Measurements from ENCODE around the gene VANGL2.
A peak's percentile ranks its signal among the peaks of the same experiment; 100 is the strongest.
"Not testable (repeated sequence)": the region's sequence is repeated elsewhere in the genome, so short reads cannot be mapped to it uniquely, and the experiment has no call there.

The VANGL2 gene

DNA sequence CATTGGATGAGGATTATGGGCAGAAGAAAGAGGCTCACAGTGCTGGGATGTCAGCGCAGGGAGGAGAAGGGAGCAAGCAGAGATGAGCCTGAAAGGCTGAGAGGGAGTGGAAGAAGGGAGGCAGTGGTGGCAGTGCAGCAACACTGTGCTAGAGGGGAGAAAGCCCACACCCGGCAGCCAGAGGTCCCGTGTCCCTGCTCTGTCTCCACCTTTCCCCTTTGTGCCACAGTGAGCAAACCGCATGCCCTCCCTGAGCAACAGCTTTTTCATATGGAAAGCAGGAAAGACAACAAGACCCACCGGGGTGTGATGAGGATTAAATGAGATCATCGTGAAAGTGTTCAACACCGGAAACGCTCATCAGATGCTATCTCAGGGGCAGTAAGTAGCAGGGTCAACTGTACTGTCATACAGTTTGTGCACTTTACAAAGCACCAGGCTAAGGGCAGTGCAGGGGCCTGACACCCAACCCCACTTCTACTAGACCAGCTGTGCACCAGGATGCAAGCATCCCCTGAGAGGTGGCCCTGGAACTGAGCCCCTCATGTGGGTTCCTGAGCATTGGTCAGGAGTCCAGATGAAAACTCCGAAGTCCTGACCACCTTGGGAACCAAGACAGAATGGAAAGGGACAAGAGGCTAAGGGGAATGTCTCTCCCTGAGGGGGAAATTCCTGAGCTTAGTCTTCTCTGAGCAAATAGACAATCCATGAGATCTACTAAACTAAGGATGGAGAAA lies 24.4 kb upstream of the VANGL2 start:
- Histone ChIP-seq H3K4me3 (ENCODE audit: low read length) (peak overlapping the region; percentile 20), H3K9me3 (ENCODE audit: low read length) (no peaks in the 10 kb centered on the region), H2AFZ (ENCODE audit: low read depth, low read length) (peak overlapping the region; percentile 6), H3K4me1 (ENCODE audit: insufficient read depth, low read length) (peaks cover 33% of the 10 kb centered on the region), H3K36me3 (ENCODE audit: insufficient read depth, low read length) (no peaks in the 10 kb centered on the region), H3K27me3 (ENCODE audit: insufficient read depth, low read length) (no peaks in the 10 kb centered on the region)

DNA sequence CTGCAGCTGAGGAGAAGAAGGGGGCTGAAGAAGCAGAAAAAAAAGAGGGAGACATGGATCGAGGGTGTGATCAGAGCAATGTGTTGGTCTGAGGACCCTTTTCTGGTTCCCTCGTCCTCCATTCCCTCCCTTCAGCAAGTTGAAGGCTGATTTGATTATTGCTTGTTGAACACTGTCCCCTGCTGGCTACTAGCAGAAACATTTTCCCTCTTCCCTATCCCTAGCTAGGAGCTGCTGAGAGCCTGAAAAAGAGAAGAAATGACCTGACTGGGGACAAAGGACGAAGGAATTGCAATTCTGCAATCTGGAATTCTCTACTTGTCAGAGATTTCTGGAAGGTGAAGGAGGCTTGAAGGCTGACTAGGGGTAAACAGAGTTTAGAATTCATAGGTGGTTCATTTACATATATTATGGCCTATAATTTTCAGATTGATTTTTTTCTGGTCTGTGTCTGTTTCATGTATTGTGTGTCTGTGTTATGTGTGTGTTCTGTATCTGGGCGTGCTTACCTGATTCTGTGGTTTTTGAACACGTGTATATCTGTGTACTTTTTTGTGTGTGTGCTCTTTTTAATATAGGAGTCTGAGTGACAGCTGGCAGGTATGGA lies 23.7 kb upstream of the VANGL2 start:
- Histone ChIP-seq H3K36me3 (ENCODE audit: insufficient read depth, low read length) (no peaks in the 10 kb centered on the region), H3K9me3 (ENCODE audit: low read length) (no peaks in the 10 kb centered on the region), H3K4me1 (ENCODE audit: insufficient read depth, low read length) (peaks cover 33% of the 10 kb centered on the region), H3K27me3 (ENCODE audit: insufficient read depth, low read length) (no peaks in the 10 kb centered on the region), H3K4me3 (ENCODE audit: low read length) (peak overlapping the region; percentile 20), H2AFZ (ENCODE audit: low read depth, low read length) (peak overlapping the region; percentile 6)

DNA sequence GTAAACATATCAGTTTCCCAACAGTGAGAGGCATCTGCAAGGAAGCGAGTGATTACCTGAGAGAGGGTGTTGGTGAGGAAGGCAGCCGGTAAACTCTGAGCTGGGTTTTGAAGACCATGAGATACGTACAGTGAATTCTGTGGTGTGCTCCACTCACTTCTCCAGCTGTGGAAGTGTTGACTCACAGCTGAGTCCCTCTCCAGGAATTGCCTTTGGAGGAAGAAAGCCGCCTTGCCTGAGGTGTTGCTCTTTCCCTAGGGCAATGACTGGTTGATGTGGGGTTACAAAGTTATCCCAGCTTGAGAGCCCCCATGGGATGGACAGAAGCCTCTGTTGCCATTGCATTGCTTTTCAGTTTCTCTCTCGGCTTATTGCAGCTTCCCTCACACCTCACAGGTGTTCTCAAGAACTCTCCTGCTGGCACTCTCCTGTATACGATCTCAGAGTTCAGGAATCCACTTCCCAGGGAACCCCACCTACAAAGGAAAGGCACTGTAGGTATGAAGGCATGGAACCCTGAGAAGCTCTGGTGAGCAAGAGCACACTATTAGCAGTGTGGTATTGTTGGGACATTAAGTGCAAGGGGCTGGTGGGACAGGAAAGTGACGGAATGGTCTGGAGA lies 22.7 kb upstream of the VANGL2 start:
- peaks cover 33% of the 10 kb centered on the region for H3K4me1 ChIP-seq (ENCODE audit: insufficient read depth, low read length)
- H3K4me3 ChIP-seq (ENCODE audit: low read length) = no peak overlapping the region
- no peaks in the 10 kb centered on the region for H3K9me3 ChIP-seq (ENCODE audit: low read length)
- H3K36me3 ChIP-seq (ENCODE audit: insufficient read depth, low read length) = no peaks in the 10 kb centered on the region
- no peak overlapping the region for H2AFZ ChIP-seq (ENCODE audit: low read depth, low read length)
- no peaks in the 10 kb centered on the region for H3K27me3 ChIP-seq (ENCODE audit: insufficient read depth, low read length)

DNA sequence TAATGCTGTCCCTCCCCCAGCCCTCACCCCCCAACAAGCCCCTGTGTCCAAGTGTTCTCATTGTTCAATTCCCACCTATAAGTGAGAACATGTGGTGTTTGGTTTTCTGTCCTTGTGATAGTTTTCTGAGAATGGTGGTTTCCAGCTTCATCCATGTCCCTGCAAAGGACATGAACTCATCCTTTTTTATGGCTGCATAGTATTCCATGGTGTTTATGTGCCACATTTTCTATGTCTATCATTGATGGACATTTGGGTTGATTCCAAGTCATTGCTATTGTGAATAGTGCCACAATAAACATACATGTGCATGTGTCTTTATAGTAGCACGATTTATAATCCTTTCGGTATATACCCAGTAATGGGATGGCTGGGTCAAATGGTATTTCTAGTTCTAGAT lies 15.6 kb upstream of the VANGL2 start:
- H2AFZ ChIP-seq (ENCODE audit: low read depth, low read length); H3K36me3 ChIP-seq (ENCODE audit: insufficient read depth, low read length): not testable (repeated sequence)

DNA sequence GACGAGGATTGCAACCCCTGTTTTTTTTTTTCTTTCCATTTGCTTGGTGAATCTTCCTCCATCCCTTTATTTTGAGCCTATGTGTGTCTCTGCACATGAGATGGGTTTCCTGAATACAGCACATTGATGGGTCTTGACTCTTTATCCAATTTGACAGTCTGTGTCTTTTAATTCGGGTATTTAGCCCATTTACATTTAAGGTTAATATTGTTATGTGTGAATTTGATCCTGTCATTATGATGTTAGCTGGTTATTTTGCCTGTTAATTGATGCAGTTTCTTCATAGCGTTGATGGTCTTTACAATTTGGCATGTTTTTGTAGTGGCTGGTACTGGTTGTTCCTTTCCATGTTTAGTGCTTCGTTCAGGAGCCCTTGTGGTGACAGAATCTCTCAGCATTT lies 12.0 kb upstream of the VANGL2 start:
- H2AFZ ChIP-seq (ENCODE audit: low read depth, low read length); H3K4me3 ChIP-seq (ENCODE audit: low read length); H3K36me3 ChIP-seq (ENCODE audit: insufficient read depth, low read length); H3K4me1 ChIP-seq (ENCODE audit: insufficient read depth, low read length); H3K27me3 ChIP-seq (ENCODE audit: insufficient read depth, low read length); H3K9me3 ChIP-seq (ENCODE audit: low read length): not testable (repeated sequence)

More for the DNA sequence above, 15.6 kb upstream of the VANGL2 start:
- H3K4me3 ChIP-seq (ENCODE audit: low read length); H3K4me1 ChIP-seq (ENCODE audit: insufficient read depth, low read length); H3K9me3 ChIP-seq (ENCODE audit: low read length); H3K27me3 ChIP-seq (ENCODE audit: insufficient read depth, low read length): not testable (repeated sequence)

DNA sequence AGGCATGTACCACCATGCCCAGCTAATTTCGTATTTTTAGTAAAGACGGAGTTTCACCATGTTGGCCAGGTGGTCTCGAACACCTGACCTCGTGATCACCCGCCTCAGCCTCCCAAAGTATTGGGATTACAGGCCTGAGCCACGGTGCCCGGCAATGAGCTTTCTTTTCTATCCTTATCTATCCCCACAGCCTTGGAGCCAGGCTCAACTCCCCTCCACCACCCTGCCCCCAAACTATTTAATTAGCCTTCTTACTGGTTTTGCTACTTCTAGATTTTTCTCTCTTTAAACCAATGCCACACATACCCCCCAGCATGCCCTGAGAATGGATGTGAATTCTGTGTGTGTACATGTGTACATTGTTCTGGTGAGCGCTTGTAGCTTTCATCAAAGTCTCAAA lies 5.7 kb upstream of the VANGL2 start:
- Histone ChIP-seq H3K4me1 (ENCODE audit: insufficient read depth, low read length) (peaks cover 16% of the 10 kb centered on the region), H3K4me3 (ENCODE audit: low read length) (no peak overlapping the region), H3K27me3 (ENCODE audit: insufficient read depth, low read length) (no peaks in the 10 kb centered on the region), H2AFZ (ENCODE audit: low read depth, low read length) (no peak overlapping the region), H3K9me3 (ENCODE audit: low read length) (peaks cover 2% of the 10 kb centered on the region), H3K36me3 (ENCODE audit: insufficient read depth, low read length) (no peaks in the 10 kb centered on the region)

DNA sequence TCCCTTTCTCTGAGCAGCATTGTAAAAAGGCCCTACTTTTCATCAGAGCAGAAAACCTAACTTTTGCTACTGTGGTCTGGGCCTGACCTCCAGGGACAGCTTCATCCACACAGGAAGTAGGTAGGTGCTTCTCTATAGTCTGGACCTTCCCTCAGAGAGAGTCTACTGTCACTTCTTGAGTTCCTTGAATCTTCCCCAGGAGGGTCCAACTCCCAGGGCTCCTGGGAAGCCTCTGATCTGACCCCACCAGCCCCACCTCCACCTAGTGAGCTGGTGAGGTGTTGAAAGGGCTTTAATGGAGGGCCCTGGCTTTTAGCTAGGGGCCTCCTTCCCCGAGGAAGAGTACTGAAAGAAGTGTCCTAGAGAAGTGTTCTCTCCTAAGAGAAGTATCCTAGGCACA lies 2.7 kb upstream of the VANGL2 start:
- no peaks in the 10 kb centered on the region for H3K27me3 ChIP-seq (ENCODE audit: insufficient read depth, low read length)
- peaks cover 26% of the 10 kb centered on the region for H3K4me1 ChIP-seq (ENCODE audit: insufficient read depth, low read length)
- no peaks in the 10 kb centered on the region for H3K36me3 ChIP-seq (ENCODE audit: insufficient read depth, low read length)
- no peak overlapping the region for H3K4me3 ChIP-seq (ENCODE audit: low read length)
- no peaks in the 10 kb centered on the region for H3K9me3 ChIP-seq (ENCODE audit: low read length)
- H2AFZ ChIP-seq (ENCODE audit: low read depth, low read length) = no peak overlapping the region

DNA sequence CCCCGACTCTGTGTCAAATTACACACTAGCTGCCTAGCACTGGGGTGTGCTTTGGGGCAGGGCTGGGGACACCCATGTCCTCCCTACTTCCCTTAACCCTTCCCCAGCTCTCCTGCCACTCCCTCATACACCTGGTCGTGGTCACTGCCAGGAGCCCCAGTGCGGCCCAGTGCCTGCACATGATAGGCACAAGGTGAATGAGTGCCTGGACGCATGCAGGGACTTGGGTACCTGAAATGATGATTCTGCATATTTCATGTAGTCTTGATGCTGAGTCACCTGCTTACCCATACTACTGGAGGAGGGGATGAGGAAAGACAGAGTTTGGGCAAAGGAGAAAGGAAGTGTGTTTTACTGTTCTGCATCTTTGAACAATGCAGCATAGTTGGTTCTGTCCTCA lies 1.5 kb upstream of the VANGL2 start:
- H3K36me3 ChIP-seq (ENCODE audit: insufficient read depth, low read length) = no peaks in the 10 kb centered on the region
- H3K4me3 ChIP-seq (ENCODE audit: low read length) = no peak overlapping the region
- peaks cover 38% of the 10 kb centered on the region for H3K4me1 ChIP-seq (ENCODE audit: insufficient read depth, low read length)
- no peaks in the 10 kb centered on the region for H3K9me3 ChIP-seq (ENCODE audit: low read length)
- H2AFZ ChIP-seq (ENCODE audit: low read depth, low read length) = no peak overlapping the region
- no peaks in the 10 kb centered on the region for H3K27me3 ChIP-seq (ENCODE audit: insufficient read depth, low read length)

DNA sequence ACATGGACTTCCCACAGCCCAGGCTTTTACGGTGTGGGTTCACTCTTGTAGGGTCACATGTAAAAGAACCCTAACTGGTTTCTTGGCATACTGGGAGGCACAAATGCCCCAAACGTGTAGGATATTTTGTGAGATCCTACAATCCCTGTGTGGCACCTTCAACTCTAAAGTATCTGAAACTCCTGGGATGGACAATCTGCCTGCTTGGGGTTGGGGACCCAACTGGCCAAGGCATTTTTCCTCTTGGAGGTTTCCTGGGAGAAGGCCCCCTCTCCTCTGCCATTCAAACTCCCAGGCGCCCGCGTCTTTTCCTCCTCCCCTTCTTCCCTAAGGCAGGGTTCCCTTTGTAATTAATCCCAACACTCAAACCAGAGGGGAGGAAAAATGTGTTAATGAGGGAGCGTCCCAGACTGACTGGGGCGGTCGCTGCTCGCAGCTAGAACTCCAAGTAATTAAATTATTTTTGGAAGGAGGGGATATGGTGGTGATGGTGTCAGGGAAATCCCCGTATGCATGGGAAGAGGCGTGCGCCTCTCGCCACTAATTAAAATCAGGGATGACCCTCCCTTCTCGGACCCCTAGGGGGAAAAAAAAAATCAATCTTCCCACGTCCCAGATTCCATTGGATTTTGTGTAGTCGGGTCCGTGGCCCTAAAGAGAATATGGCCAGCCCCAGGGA lies 681 bp upstream of the VANGL2 start:
- Histone ChIP-seq H3K4me1 (ENCODE audit: insufficient read depth, low read length) (peaks cover 46% of the 10 kb centered on the region), H3K36me3 (ENCODE audit: insufficient read depth, low read length) (peaks cover 6% of the 10 kb centered on the region), H3K27me3 (ENCODE audit: insufficient read depth, low read length) (no peaks in the 10 kb centered on the region)

DNA sequence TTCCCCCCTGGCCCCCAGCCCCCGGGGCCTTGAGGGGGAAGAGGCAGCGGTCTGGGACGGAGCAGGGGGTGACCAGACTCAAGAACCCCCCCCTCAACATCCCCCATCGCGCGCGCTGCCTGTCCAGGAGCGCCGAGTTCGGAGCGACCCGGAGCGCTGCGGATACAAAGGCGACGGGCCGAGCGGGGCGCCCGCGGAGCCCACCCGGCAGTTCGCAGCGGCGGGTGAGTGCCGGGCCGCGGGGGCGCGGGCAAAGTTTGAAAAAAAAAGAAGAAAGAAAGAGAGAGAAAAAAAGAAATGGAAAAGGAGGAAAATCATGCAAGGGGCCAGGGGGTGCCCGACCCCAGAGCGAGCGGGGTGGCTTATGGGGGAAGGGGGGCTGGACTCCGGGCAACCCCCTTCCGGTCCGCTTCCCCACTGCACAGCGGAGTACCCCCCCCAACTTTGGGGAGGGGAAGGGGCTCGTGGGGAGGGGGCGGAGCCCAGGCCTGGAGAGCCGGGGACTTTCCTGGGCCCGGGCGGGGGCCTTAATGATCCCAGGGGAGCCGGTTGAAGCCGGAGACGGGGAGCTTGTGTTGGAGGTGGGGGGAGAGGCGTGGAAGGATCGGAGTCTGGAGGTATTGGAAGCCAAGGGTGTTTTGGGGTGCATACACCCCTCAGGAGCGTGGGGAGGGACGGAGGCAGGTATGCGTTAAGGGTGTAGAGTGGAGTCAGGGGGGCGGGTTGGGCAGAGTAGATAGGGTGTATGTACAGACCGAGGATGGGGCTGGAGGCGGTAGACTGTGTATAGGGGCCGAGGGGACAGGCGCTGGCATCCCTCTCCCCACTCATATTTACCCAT lies 502 bp downstream of the VANGL2 start:
- Histone ChIP-seq H3K4me3 (ENCODE audit: low read length) (peak overlapping the region; percentile 84), H2AFZ (ENCODE audit: low read depth, low read length) (no peak overlapping the region), H3K4me1 (ENCODE audit: insufficient read depth, low read length) (peaks cover 54% of the 10 kb centered on the region), H3K9me3 (ENCODE audit: low read length) (no peaks in the 10 kb centered on the region), H3K36me3 (ENCODE audit: insufficient read depth, low read length) (peaks cover 16% of the 10 kb centered on the region), H3K27me3 (ENCODE audit: insufficient read depth, low read length) (no peaks in the 10 kb centered on the region)

More for the DNA sequence above, 681 bp upstream of the VANGL2 start:
- peak overlapping the region; percentile 30 for H2AFZ ChIP-seq (ENCODE audit: low read depth, low read length)
- H3K4me3 ChIP-seq (ENCODE audit: low read length) = peak overlapping the region; percentile 69
- H3K9me3 ChIP-seq (ENCODE audit: low read length) = no peaks in the 10 kb centered on the region

DNA sequence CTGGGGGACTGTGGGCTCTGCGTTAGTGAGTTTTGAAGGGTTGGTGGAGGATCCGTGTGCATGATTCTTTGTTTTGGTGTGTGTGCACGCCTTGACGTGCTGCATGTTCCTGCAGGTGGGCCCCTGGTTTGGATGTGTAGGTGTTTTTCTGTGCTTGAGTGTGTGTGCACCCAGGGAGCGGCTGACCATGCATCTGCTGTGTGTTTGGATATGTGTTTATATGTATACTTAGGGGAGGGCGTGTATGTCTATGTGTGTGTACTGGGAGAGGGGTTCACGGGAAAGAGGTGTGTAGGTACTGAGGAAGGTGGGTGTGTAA lies 1.1 kb downstream of the VANGL2 start:
- no peaks in the 10 kb centered on the region for H3K27me3 ChIP-seq (ENCODE audit: insufficient read depth, low read length)
- no peak overlapping the region for H2AFZ ChIP-seq (ENCODE audit: low read depth, low read length)
- H3K36me3 ChIP-seq (ENCODE audit: insufficient read depth, low read length) = peaks cover 20% of the 10 kb centered on the region
- peaks cover 54% of the 10 kb centered on the region for H3K4me1 ChIP-seq (ENCODE audit: insufficient read depth, low read length)
- H3K4me3 ChIP-seq (ENCODE audit: low read length) = peak overlapping the region; percentile 84
- no peaks in the 10 kb centered on the region for H3K9me3 ChIP-seq (ENCODE audit: low read length)

DNA sequence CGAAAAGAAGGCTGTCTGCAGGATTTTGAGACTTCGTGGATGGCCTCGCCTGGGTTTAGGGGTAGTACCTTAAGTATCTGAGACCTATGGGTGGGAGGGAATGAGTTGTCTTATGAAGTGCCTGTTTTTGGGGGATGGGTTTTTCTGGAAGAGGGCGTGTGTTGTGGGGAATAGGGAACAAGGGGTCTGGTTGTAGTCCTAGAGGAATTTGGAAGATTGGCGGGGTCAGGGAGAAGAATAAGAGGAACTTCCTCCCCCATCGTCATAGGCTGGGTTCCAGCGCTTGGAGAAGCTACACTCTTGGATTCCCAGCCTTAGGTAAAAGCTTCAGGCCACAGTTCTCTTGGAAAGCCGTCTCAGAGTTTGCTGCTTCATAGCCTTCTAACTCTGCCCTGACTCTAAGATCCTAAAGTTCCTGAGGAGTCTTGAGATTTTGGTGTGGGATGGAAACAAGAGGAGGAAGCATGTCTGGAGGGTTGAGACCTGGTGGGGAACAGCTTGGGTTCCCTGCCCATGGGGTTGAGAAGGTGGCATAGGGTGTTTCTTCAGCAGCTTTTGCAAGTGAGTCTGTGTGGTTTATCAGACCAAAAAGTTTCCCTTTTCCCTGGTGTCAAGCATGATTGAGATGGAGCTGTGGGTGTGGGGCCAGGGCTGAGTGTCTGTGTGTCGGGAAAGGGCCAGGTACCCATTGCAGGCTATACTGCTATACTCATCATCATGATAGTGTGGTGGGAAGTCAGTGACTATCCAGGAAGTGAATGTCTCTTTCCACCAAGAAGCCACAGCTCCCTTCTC lies 1.8 kb downstream of the VANGL2 start:
- H3K4me3 ChIP-seq (ENCODE audit: low read length) = peak overlapping the region; percentile 84
- peaks cover 57% of the 10 kb centered on the region for H3K4me1 ChIP-seq (ENCODE audit: insufficient read depth, low read length)
- H3K36me3 ChIP-seq (ENCODE audit: insufficient read depth, low read length) = peaks cover 23% of the 10 kb centered on the region
- no peaks in the 10 kb centered on the region for H3K27me3 ChIP-seq (ENCODE audit: insufficient read depth, low read length)
- H2AFZ ChIP-seq (ENCODE audit: low read depth, low read length) = no peak overlapping the region
- no peaks in the 10 kb centered on the region for H3K9me3 ChIP-seq (ENCODE audit: low read length)

All from neuron (in vitro differentiated cells).